ENCODE measurements around the gene YPEL5.
"Not testable (repeated sequence)": the region's sequence is repeated elsewhere in the genome, so short reads cannot be mapped to it uniquely, and the experiment has no call there.

The YPEL5 gene
- total RNA-seq = 25.6 to 858 (median 128) reads per million in 3 experiments

GRCh38 chr2:30146337-30147195 lies at the start of gene YPEL5:
Gene YPEL5, plus strand, starts transcription at chr2:30147007. Its CDS starts 9,645 bp downstream, at chr2:30156652.
- peak; percentile 100 for DNase-seq

DNA sequence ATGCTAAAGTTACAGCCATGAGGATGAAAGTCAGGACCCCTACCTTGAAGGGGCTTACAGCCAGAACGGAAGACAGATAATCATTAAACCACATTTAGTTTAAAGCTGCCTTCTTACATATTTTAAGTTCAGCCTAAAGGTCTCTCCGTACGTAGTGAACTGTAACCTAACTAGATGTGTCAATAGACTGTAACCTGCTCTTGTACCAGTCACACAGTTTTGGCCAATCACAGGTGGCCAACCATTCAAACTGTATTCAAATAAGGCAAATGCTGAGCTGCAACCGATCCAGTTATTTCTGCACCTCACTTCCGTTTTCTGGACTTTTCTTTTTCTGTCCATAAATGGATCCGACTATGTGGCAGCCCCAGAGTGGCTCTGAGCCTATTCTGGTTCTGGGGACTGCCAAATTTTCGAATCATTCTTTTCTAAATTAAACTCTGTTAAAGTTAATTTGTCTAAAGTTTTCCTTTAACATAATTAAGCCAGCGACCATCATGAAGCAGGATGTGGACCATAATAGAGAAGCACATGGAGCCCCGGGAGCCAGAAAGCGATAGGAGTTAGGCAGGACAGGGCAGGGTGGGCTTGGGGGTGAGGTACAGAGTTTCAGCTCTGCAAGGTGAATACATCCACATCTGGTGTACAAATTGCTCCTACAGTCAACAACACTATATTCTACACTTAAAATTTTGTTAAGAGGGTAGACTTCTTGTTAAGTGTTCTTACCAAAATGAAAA lies 48.4 kb upstream of the YPEL5 start:
- DNase-seq = no peak

DNA sequence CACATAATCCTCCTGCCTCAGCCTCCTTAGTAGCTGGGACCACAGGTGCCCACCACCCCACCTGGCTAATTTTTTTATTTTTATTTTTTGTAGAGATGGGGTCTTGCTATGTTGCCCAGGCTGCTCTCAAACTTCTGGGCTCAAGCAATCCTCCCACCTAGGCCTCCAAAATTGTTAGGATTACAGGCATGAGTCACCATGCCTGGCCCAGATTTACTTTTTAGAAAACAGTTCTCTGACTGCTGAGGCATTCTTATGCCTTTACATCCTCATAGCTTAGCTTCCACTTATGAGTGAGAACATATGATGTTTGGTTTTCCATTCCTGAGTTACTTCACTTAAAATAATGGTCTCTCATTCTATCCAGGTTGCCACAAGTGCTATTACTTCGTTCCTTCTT lies 47.4 kb upstream of the YPEL5 start:
- not testable (repeated sequence) for DNase-seq

DNA sequence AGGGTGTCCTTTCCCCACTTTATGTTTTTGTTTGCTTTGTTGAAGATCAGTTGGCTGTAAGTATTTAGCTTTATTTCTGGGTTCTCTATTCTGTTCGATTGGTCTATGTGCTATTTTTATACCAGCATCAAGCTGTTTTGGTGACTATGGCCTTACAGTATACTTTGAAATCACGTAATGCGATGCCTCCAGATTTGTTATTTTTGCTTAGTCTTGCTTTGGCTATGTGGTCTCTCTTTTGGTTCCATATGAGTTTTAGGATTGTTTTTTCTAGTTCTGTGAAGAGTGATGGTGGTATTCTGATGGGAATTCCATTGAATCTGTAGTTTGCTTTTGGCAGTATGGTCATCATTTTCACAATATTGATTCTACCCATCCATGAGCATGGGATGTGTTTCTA lies 46.1 kb upstream of the YPEL5 start:
- DNase-seq = not testable (repeated sequence)

DNA sequence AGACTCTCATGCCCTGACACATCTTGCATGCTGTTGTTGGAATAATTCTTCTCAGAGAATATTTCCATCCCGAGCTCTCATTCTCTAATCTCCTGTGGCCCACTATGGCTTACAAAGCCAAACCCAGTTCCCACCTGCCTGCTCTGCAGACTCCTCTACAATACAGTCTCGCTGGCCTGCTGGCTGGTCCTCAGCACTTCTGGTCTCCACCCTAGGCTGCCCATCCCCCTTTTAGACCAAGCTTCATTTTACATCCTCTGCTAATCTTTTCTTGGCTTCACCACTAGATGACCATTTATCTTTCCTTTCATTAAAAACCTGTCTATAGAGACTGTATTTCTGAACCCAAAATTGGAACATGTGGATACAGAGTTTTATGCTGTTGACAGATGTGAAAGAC lies 42.5 kb upstream of the YPEL5 start:
- no peak for DNase-seq

- DNase-seq = no peak
These were observed 41.3 kb upstream of the YPEL5 start for GRCh38 chr2:30105556-30105955.

DNA sequence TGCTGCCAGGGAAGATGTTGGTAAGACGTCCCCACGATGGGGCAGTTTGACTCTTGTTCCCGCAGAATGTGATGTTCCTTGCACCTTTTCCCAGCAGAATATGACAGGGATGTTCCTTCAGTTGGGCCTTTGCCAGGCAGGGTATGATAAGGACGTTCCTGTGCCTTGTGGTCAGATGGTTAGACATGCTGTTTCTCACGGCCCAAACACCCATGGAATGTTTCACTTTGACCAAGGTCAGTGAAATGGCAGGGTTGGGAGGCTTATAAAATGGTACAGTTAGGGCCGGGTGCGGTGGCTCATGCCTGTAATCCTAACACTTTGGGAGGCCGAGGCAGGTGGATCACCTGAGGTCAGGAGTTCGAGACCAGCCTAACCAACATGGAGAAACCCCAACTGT lies 40.3 kb upstream of the YPEL5 start:
- DNase-seq = no peak

- DNase-seq = no peak
These were observed 38.6 kb upstream of the YPEL5 start for GRCh38 chr2:30108192-30108591.

GRCh38 chr2:30108851-30109250 lies 38.0 kb upstream of the YPEL5 start:
- DNase-seq = no peak

DNA sequence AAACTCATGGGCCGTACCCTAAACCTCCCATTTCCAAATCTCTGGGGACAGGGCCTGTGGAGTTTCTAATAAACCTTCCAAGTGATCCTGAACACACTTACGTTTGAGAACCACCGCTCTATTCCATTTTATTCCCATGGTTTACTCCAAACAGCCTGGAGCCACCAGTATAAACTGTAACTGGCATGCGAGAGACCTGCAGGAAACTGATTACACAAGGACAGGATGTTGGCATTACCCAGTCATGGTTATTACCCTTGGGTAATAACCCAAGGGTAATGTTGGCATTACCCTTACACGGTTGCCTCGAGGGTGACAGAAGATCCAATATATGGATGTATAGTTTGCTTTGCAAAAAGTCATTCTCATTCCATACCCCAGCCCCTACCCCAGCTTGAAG lies 37.0 kb upstream of the YPEL5 start:
- no peak for DNase-seq

- no peak for DNase-seq
These were observed 36.0 kb upstream of the YPEL5 start for GRCh38 chr2:30110773-30111172.

DNA sequence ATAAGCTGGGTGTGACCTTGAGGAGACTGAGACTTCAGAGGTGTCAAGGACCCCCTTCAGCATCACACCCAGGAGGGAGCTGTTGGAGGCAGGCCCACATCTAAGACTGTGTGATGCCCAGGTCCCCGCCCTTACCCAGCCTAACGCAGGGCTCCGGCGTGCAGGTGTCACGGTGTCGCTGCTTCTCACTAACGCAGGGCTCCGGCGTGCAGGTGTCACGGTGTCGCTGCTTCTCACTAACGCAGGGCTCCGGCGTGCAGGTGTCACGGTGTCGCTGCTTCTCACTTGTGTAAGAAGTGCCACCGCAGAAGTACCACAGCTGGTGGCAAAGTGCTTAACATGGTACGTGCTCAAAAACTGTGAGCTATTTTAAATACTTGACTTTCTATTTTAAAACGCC lies 35.6 kb upstream of the YPEL5 start:
- DNase-seq = not testable (repeated sequence)

DNA sequence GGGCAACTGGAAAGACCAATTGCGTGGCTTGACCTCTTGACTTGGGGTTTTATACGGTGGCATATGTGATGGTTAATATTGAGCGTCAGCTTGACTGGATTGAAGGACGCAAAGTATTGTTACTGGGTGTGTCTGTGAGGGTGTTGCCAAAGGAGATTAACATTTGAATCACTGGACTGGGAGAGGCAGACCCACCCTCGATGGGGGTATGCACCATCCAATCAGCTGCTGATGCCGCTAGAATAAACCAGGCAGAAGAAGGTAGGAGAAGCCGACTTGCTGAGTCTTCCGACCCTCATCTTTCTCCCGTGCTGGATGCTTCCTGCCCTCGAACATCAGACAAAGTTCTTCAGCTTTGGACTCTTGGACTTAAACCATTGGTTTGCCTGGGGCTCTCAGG lies 34.2 kb upstream of the YPEL5 start:
- no peak for DNase-seq

DNA sequence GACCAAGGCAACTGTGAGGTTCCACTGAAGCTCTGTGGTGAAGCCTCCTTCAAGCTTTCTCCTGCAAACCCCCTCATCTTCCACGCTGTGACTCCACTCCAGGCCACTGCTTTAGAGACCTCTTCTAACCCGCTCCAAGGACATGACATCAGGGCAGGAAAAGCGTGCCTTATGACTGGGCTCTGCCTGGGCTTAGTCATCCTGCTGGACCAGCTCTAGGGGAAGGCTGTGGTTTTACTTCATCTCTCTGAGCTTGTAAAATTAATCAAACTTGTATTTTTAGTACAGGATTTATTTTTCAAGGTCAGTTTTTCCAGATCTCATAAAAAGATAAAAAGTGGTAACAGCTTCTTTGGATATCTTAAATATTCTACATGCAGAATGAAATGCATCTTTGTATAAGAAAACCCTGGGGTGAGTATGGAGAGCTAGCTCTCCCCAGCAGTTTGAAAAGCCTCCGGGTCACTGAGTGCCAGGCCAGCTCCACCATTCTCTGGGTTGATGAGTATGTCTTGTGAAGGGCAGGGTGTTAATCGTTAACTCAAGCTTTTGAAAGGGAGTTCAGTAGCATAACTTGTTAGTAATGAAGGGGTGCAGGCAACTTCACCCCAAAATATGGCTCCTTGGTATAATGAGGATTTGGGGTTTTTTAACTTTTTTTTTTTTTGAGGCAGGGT lies 33.1 kb upstream of the YPEL5 start:
- DNase-seq = no peak

GRCh38 chr2:30115141-30115980 lies 31.4 kb upstream of the YPEL5 start:
- peak; percentile 21 for DNase-seq

DNA sequence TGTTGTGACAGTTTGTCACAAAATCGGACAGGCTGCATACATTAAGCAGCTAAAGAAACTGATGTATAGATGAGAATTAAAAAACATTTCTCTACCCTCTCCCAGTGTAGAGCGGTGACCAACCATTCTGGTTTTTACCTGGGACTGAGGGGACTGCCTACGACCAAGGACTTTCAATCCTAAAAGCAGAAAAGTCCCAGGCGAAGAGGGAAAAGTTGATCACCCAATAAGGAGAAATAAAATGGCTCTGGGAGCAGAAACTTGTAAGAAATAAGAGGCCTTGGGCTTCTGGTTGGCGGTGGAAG lies 30.9 kb upstream of the YPEL5 start:
- no peak for DNase-seq

GRCh38 chr2:30122362-30122761 lies 24.4 kb upstream of the YPEL5 start:
- no peak for DNase-seq

DNA sequence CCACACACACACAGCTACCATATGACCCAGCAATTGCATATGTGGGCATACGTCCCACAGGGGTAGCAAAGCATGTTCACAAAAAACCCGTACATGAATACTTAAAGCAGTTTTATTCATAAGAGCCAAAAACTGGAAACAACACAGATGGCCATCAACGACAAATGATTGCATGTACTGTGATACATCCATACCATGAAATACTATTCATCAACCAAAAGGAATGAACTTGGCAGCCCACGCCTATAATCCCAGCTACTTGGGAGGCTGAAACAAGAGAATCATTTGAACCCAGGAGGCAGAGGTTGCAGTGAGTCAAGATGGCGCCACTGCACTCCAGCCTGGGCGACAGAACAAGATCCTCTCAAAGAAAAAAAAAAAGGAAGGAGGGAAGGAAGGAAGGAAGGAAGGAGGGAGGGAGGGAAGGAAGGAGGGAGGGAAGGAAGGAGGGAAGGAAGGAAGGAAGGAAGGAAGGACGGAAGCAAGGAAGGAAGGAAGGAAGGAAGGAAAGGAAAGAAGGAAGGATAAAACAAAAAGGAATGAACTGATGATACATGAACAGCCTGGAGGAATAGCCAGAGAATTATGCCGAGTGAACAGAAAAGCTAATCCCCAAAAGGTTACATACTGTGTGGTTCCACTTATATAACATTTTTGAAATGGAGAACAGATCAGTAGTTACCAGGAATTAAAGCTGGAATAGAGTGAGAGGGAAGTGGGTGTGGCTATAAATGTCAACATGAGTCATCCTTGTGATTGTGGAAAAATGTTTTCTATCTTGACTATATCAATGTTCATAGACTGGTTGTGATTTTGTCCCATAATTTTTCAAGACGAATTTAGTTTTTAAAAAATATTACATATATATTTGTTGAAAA lies 19.6 kb upstream of the YPEL5 start:
- no peak for DNase-seq

DNA sequence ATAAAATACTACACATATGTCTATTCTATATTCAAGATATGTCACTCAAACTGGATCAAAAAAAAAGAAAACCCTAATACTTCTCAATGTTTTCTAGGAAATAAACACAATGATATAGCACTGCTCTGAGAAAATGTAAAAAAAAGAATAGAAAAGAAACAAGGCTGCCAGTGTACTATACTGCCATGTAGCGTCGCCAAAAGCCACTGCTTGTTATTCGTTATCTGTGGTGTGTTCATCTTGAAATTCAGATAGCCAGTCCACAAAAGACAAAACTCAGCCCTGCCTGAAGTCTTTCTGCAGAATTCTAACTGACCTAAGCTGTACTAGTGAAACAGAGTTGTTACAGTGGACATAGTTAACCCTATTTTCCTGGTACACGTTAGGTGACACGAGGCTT lies 12.2 kb upstream of the YPEL5 start:
- DNase-seq = no peak

- no peak for DNase-seq
These were observed 11.3 kb upstream of the YPEL5 start for GRCh38 chr2:30135541-30135940.

GRCh38 chr2:30136764-30137444 lies 9.9 kb upstream of the YPEL5 start:
- DNase-seq = no peak

Measured in central memory CD4-positive, alpha-beta T cell (primary cell).